H1 (cell line): ENCODE data around the gene CDV3. TPM values are rescaled to one million over a fixed set of nuclear protein-coding genes. Genes with fewer than 3 reads are reported as not detected.

Source experiments
- ATF3 ChIP-seq: IDR thresholded peaks from 2 replicates; pipeline ENCODE4 v1.6.1; 2011; ENCODE audit warnings: low read depth, mild to moderate bottlenecking, low read length; ENCODE audit not compliant: insufficient read depth
- JUN ChIP-seq: IDR thresholded peaks from 2 replicates; pipeline ENCODE4 v1.6.1; 2011; ENCODE audit warnings: low read depth, mild to moderate bottlenecking, improper control_type of control experiment, low read length
- JUND ChIP-seq: IDR thresholded peaks from 2 replicates; pipeline ENCODE4 v1.6.1; 2011; ENCODE audit warnings: mild to moderate bottlenecking, improper control_type of control experiment, low read length
- MAFK ChIP-seq: IDR thresholded peaks from 2 replicates; pipeline ENCODE4 v1.6.1; 2012; ENCODE audit warnings: low read depth, mild to moderate bottlenecking, improper control_type of control experiment, low read length
- polyA plus RNA-seq, 7 experiments: library from polyadenylated mRNA; depleted of rRNA in 3 of 7; stranded (reverse) in 5 of 7; unstranded in 2 of 7; fragments of >200 nt in 5 of 7; fragments of 200-250 nt in 2 of 7; gene quantifications; 1 replicate in 5 of 7; 2 replicates in 1 of 7; 4 replicates in 1 of 7; pipeline versions ENCODE4 v1.2.1 to v1.2.3, GENCODE V29; 2011 to 2013; ENCODE audit warnings: missing spikeins in 2 of 7, mixed read lengths in 2 of 7
- total RNA-seq: library from RNA; stranded (reverse); fragmentation: NEBNext Ultra II Directional; extraction: Animal tissue kit (Norgen Biotek cat#: 25700); gene quantifications from 2 replicates; pipeline ENCODE4 v1.2.1, GENCODE V29; 2021

Gene CDV3
- total and polyA plus RNA-seq, 2 of the 8 experiments (the other 6 are each of a cell fraction or from before 2014, with no cell fraction given): 29.4 to 163 TPM

GRCh38 chr3:133627789-133628188 is 54.3 kb downstream of the CDV3 start (continued):
- no peak for TF ChIP-seq JUND
- TF ChIP-seq MAFK: no peak
- no peak for TF ChIP-seq JUN
- TF ChIP-seq ATF3: no peak
